ENCODE data around the gene FAM222B. TPM values are rescaled to one million over a fixed set of nuclear protein-coding genes. Genes with fewer than 3 reads are reported as not detected.

The FAM222B gene
- total RNA-seq, 1 donor from 2014 or later: 37.9 TPM

- peaks cover 36% of the 10 kb centered on the region for H3K4me1 Mint-ChIP-seq
- no peaks in the 10 kb centered on the region for H3K9me3 Mint-ChIP-seq
- H3K36me3 Mint-ChIP-seq: peaks cover 18% of the 10 kb centered on the region
- peak overlapping the region; percentile 93 for H3K27ac Mint-ChIP-seq
- no peak for TF ChIP-seq CTCF (IDR thresholded peaks at IDR 0.05; ENCODE audit: unreplicated experiment)
- H3K27me3 Mint-ChIP-seq (ENCODE audit: low read depth): no peaks in the 10 kb centered on the region
- DNase-seq (ENCODE audit: low spot score in 2 of 2, unreplicated experiment in 2 of 2): no peak
- H3K4me3 Mint-ChIP-seq: peak overlapping the region; percentile 83
Observed at GRCh38 chr17:28712032-28712704, 130.4 kb downstream of the FAM222B start.

GRCh38 chr17:28711723-28712031 lies 130.9 kb downstream of the FAM222B start, which contains the start of gene PROCA1:
TSS of gene PROCA1 (minus strand) at chr17:28711888. CDS start at chr17:28711660, 228 bp downstream.
- peak within 1 kb of the TSS; percentile 99 for H3K27ac Mint-ChIP-seq
- peak within 1 kb of the TSS; percentile 83 for H3K4me3 Mint-ChIP-seq
- no peaks in the 10 kb centered on the region for H3K9me3 Mint-ChIP-seq
- no peaks in the 10 kb centered on the region for H3K27me3 Mint-ChIP-seq (ENCODE audit: low read depth)
- H3K36me3 Mint-ChIP-seq: peaks cover 18% of the 10 kb centered on the region
- TF ChIP-seq CTCF (IDR thresholded peaks at IDR 0.05; ENCODE audit: unreplicated experiment): no peak
- no peak for DNase-seq (ENCODE audit: low spot score in 2 of 2, unreplicated experiment in 2 of 2)
- peaks cover 36% of the 10 kb centered on the region for H3K4me1 Mint-ChIP-seq

GRCh38 chr17:28710861-28711722 lies 131.5 kb downstream of the FAM222B start:
- no peaks in the 10 kb centered on the region for H3K27me3 Mint-ChIP-seq (ENCODE audit: low read depth)
- peak overlapping the region; percentile 99 for H3K27ac Mint-ChIP-seq
- peaks cover 31% of the 10 kb centered on the region for H3K4me1 Mint-ChIP-seq
- no peak for TF ChIP-seq CTCF (IDR thresholded peaks at IDR 0.05; ENCODE audit: unreplicated experiment)
- H3K9me3 Mint-ChIP-seq: no peaks in the 10 kb centered on the region
- H3K36me3 Mint-ChIP-seq: peaks cover 18% of the 10 kb centered on the region
- H3K4me3 Mint-ChIP-seq: peak overlapping the region; percentile 83
- DNase-seq (ENCODE audit: low spot score in 2 of 2, unreplicated experiment in 2 of 2): peak; percentile 87 to 96

- H3K9me3 Mint-ChIP-seq: no peaks in the 10 kb centered on the region
- no peak for TF ChIP-seq CTCF (IDR thresholded peaks at IDR 0.05; ENCODE audit: unreplicated experiment)
- peaks cover 8% of the 10 kb centered on the region for H3K36me3 Mint-ChIP-seq
- DNase-seq (ENCODE audit: low spot score in 2 of 2, unreplicated experiment in 2 of 2): no peak
- H3K27ac Mint-ChIP-seq: no peak overlapping the region
- no peaks in the 10 kb centered on the region for H3K27me3 Mint-ChIP-seq (ENCODE audit: low read depth)
- no peak overlapping the region for H3K4me3 Mint-ChIP-seq
- H3K4me1 Mint-ChIP-seq: peaks cover 17% of the 10 kb centered on the region
Observed at GRCh38 chr17:28707339-28707720, 135.3 kb downstream of the FAM222B start.

GRCh38 chr17:28706471-28707338 lies 135.9 kb downstream of the FAM222B start:
- no peak for TF ChIP-seq CTCF (IDR thresholded peaks at IDR 0.05; ENCODE audit: unreplicated experiment)
- H3K27ac Mint-ChIP-seq: no peak overlapping the region
- H3K36me3 Mint-ChIP-seq: peaks cover 10% of the 10 kb centered on the region
- no peaks in the 10 kb centered on the region for H3K27me3 Mint-ChIP-seq (ENCODE audit: low read depth)
- peaks cover 10% of the 10 kb centered on the region for H3K4me1 Mint-ChIP-seq
- no peak for DNase-seq (ENCODE audit: low spot score in 2 of 2, unreplicated experiment in 2 of 2)
- no peak overlapping the region for H3K4me3 Mint-ChIP-seq
- H3K9me3 Mint-ChIP-seq: no peaks in the 10 kb centered on the region

All from mesothelial cell of epicardium (in vitro differentiated cells).